Measurements from ENCODE around the gene LNPEP. TPM values are rescaled to one million over a fixed set of nuclear protein-coding genes. Genes with fewer than 3 reads are reported as not detected.

Gene LNPEP
- total RNA-seq, 4 donors from 2014 or later, result 40.4 to 71.8 (median 51.3) TPM

- Histone ChIP-seq H3K4me3 (no peak overlapping the region), H3K4me1 (peaks cover 0 to 24% (median 17%) of the 10 kb centered on the region in 4 donors), H3K9me3 (no peaks in the 10 kb centered on the region), H3K27ac (no peak overlapping the region), H3K27me3 (no peaks in the 10 kb centered on the region), H3K36me3 (no peaks in the 10 kb centered on the region)
- TF ChIP-seq CTCF (IDR thresholded peaks at IDR 0.05) (no peak), EP300 (IDR thresholded peaks at IDR 0.05) (no peak), POLR2A (IDR thresholded peaks at IDR 0.05) (no peak)
- WGBS, 2 donors, result 81 to 86% methylated on average over 1 of the region's 1 CpG
- DNase-seq (ENCODE audit: low spot score in 2 of 2), result no peak
Measured at GRCh38 chr5:96931605-96932004, 4.3 kb upstream of the LNPEP start.

- 77 to 84% methylated on average over 5 of the region's 5 CpGs for WGBS, 2 donors
- DNase-seq (ENCODE audit: low spot score in 2 of 2), result no peak
- no peak overlapping the region for H3K4me3 ChIP-seq
- TF ChIP-seq CTCF (IDR thresholded peaks at IDR 0.05) (no peak), EP300 (IDR thresholded peaks at IDR 0.05) (no peak), POLR2A (IDR thresholded peaks at IDR 0.05) (no peak)
- H3K4me1 ChIP-seq, result peaks cover 0 to 27% (median 17%) of the 10 kb centered on the region in 4 donors
- no peak overlapping the region for H3K27ac ChIP-seq
- H3K36me3 ChIP-seq, result no peaks in the 10 kb centered on the region
- H3K27me3 ChIP-seq, result no peaks in the 10 kb centered on the region
- H3K9me3 ChIP-seq, result no peaks in the 10 kb centered on the region
Measured at GRCh38 chr5:96932026-96932425, 3.9 kb upstream of the LNPEP start.

- no peaks in the 10 kb centered on the region for H3K9me3 ChIP-seq
- H3K36me3 ChIP-seq, result no peaks in the 10 kb centered on the region
- 21 to 24% methylated on average over 13 of the region's 13 CpGs for WGBS, 2 donors
- H3K27ac ChIP-seq, result peak overlapping the region; percentile 94 to 99 (median 97)
- H3K27me3 ChIP-seq, result no peaks in the 10 kb centered on the region
- peak overlapping the region; percentile 91 to 98 (median 96) for H3K4me3 ChIP-seq
- TF ChIP-seq CTCF (IDR thresholded peaks at IDR 0.05), result no peak
- no peak for TF ChIP-seq POLR2A (IDR thresholded peaks at IDR 0.05)
- TF ChIP-seq EP300 (IDR thresholded peaks at IDR 0.05), result no peak
- peaks cover 0 to 40% (median 24%) of the 10 kb centered on the region in 4 donors for H3K4me1 ChIP-seq
- DNase-seq (ENCODE audit: low spot score in 2 of 2), result no peak
Measured at GRCh38 chr5:96933764-96934707, 1.8 kb upstream of the LNPEP start.

- H3K9me3 ChIP-seq, result no peaks in the 10 kb centered on the region
- DNase-seq (ENCODE audit: low spot score in 2 of 2), result peak; percentile 80 to 85
- peak overlapping the region; percentile 94 to 99 (median 97) for H3K27ac ChIP-seq
- peaks cover 0 to 44% (median 26%) of the 10 kb centered on the region in 4 donors for H3K4me1 ChIP-seq
- 0 to 1% methylated on average over 48 to 68 of the region's 80 CpGs for WGBS, 2 donors
- H3K36me3 ChIP-seq, result no peaks in the 10 kb centered on the region
- peak overlapping the region; percentile 91 to 98 (median 96) for H3K4me3 ChIP-seq
- no peaks in the 10 kb centered on the region for H3K27me3 ChIP-seq
- TF ChIP-seq POLR2A (IDR thresholded peaks at IDR 0.05) (peak; percentile 55 to 85), CTCF (IDR thresholded peaks at IDR 0.05) (peak in 2 of 5 experiments; percentile 57 to 80), EP300 (IDR thresholded peaks at IDR 0.05) (peak; percentile 19 to 81)
Measured at GRCh38 chr5:96934708-96935558, 947 bp upstream of the LNPEP start.
